Activated CD4-positive, alpha-beta T cell treated with anti-CD3 and anti-CD28 coated beads, Interleukin-2, amount 10 ng/mL, durations not matched to agents 24 days and 14 days (primary cell): ENCODE results near the gene TMEM52. TPM values are rescaled to one million over a fixed set of nuclear protein-coding genes. Genes with fewer than 3 reads are reported as not detected.

ENCODE experiments used
- DNase-seq: peaks from one replicate; pipeline ENCODE4 v3.0.0; 2022
- H3K27ac Mint-ChIP-seq: one replicate; pipeline ENCODE4 v1.8.0; 2022; ENCODE audit warnings: mild to moderate bottlenecking, mixed read lengths
- H3K27me3 Mint-ChIP-seq: one replicate; pipeline ENCODE4 v1.8.0; 2022; ENCODE audit warnings: mixed read lengths
- H3K36me3 Mint-ChIP-seq: one replicate; pipeline ENCODE4 v1.8.0; 2022; ENCODE audit warnings: low read depth, mild to moderate bottlenecking, mixed read lengths
- H3K4me1 Mint-ChIP-seq: one replicate; pipeline ENCODE4 v1.8.0; 2021; ENCODE audit warnings: mixed read lengths
- H3K4me3 Mint-ChIP-seq: one replicate; pipeline ENCODE4 v1.8.0; 2022; ENCODE audit warnings: mild to moderate bottlenecking, moderate library complexity, mixed read lengths
- H3K9me3 Mint-ChIP-seq: one replicate; pipeline ENCODE4 v1.8.0; 2021; ENCODE audit warnings: mixed read lengths
- intact Hi-C: fragments of 100-400 bp; cut with micrococcal nuclease; formaldehyde crosslinking; loops from one replicate; pipeline ENCODE4 v1.15.1; 2023
- total RNA-seq: library from RNA; stranded (reverse); gene quantifications from 2 replicates; pipeline ENCODE4 v1.2.3, GENCODE V29; 2022

Gene TMEM52
- total RNA-seq, 1 donor from 2014 or later = 3.1 TPM

DNA sequence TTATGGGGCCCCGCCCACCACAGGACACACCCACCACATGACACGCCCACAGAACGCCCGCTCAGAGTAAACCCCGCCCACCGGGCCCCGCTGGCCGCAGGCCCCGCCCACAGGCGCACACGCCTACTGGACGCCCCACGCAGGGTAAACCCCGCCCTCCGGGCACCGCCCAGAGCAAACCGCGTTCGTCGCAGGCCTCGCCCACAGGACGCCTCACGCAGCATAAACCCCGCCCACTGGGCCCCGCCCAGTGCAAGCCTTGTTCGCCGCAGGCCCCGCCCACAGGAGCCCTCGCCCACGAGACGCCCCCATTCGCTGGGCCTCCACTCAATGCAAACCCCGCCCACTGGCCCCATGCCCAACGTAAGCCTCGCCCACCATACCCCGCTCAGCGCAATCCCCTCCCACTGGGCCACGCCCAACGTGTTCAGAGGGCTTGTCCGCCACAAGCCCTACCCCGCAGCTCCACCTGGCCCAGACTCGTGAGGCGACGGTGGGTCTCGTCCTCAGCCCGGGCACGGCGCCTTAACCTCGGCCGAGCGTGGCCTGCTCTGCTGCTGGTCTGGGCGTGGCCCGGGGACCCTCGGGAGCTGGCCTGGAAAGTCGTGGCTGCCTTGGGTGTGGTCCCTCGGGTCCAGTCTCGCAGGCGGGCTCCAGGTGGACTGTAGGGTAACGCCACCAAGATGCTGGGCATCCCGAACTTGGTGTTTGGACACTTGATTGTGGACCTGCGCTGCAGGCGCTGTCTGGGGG, 401 bp upstream of the TMEM52 start:
- Mint-ChIP-seq H3K9me3 (no peaks in the 10 kb centered on the region), H3K27me3 (peaks cover 2% of the 10 kb centered on the region), H3K27ac (peak overlapping the region; percentile 70), H3K4me1 (peaks cover 3% of the 10 kb centered on the region), H3K4me3 (peak overlapping the region; percentile 79), H3K36me3 (no peaks in the 10 kb centered on the region)
- peak; percentile 100 for DNase-seq
- intact Hi-C loops = loop anchor here (1.0 to 5.0 kb wide), 3 partner anchors 10 to 668 kb away; partner anchors contain the start of gene PRXL2B

DNA sequence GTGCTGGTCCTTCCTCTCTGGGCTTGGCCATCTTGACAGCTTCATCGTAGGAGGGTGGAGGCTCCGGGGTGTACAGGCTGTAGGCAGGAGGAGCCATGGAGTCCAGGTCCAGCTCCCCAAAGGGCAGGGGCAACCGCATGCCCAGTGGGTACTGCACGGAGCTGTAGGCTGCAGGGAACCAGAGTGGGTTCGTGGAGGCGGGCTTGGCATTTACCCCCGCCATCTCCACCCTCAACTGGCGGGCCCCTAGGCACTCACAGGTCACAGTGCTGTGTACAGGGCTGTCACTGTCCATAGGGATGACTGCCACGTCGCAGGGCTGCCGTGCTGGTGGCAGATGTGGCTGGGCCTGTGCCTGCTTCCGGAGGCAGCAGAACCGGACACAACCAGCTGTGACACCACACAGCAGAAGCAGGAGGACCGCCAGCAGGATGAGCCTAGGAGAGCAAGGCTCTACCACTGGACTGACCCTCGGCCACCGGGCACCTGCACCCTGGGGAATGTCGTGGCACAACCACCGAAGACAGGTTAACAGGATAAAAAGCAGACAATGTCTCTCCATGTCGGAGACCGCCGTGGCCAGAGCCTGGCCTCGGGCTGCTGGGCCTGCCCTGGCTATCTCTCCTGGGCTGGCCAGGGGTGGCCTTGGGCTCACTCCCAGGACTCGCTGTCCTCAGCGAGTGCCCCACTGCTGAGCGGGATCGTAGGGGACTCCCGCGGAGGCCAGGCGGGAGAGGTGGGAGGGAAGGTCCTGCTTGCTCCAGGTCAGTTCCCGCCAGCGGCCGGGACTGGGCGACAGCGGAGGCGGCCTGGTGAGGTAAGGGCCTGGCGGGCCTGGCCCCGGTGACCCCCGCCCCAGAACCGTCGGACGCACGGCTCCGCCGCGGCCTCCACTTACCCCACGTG, 831 bp downstream of the TMEM52 start:
- Mint-ChIP-seq H3K9me3 (no peaks in the 10 kb centered on the region), H3K36me3 (no peaks in the 10 kb centered on the region), H3K4me3 (peak overlapping the region; percentile 55), H3K4me1 (peaks cover 3% of the 10 kb centered on the region), H3K27ac (no peak overlapping the region), H3K27me3 (peaks cover 2% of the 10 kb centered on the region)
- intact Hi-C loops = loop anchor here (5.0 kb wide), 1 partner anchor 669 kb away; the partner anchor contains the start of gene PRXL2B
- no peak for DNase-seq

DNA sequence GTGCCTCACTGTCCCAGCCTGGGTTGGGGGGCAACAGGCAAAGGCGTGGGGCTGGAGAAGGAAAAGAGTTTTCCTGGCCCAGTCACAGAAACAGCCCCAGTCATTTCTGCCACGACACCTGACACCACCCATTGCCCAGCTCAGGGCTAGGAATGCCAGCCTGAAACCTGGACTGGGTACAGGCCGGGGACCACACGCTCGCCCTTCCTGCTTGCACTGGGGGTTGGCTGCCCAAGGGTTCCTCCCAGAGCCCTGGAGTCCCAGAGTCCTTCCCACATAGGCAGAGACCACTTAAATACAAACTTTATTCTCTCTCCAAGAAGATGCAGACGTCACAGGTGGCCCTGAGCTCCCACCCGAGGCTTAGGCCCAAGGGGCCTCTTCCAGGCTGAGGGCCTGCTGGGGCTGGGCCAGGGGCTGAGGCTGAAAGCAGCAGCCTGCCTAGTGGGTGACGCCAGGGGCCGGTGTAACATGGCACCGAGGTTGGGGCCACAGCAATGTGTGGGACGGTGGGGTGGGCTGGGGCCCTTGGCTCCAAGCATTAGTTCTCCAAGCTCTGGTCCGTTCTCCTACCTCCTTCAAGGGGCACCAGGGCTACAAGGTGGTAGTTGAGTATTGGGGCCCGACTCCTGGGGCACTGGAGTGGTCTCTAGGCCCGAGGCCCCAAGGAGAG, 1.6 kb downstream of the TMEM52 start:
- no peak overlapping the region for H3K27ac Mint-ChIP-seq
- H3K4me3 Mint-ChIP-seq = peak overlapping the region; percentile 48
- H3K4me1 Mint-ChIP-seq = peaks cover 3% of the 10 kb centered on the region
- H3K27me3 Mint-ChIP-seq = peaks cover 2% of the 10 kb centered on the region
- no peaks in the 10 kb centered on the region for H3K9me3 Mint-ChIP-seq
- no peaks in the 10 kb centered on the region for H3K36me3 Mint-ChIP-seq
- DNase-seq = no peak
- intact Hi-C loops = loop anchor here (5.0 kb wide), 1 partner anchor 670 kb away; the partner anchor contains the start of gene PRXL2B

DNA sequence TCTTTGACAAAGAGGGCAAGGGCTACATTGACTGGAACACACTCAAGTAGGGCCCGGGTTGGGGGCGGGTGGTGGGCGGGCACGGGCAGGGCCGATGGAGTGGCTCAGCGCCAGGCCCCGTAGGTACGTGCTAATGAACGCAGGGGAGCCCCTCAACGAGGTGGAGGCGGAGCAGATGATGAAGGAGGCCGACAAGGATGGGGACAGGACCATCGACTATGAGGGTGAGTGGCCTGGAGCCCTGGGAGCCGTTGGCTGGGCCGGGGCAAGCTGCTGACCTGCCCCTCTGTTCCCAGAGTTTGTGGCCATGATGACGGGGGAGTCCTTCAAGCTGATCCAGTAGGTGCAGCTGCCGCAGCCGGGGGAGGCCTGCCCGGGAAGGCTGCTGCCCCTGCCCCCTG, 2.2 kb downstream of the TMEM52 start:
- H3K27me3 Mint-ChIP-seq = peaks cover 2% of the 10 kb centered on the region

DNA sequence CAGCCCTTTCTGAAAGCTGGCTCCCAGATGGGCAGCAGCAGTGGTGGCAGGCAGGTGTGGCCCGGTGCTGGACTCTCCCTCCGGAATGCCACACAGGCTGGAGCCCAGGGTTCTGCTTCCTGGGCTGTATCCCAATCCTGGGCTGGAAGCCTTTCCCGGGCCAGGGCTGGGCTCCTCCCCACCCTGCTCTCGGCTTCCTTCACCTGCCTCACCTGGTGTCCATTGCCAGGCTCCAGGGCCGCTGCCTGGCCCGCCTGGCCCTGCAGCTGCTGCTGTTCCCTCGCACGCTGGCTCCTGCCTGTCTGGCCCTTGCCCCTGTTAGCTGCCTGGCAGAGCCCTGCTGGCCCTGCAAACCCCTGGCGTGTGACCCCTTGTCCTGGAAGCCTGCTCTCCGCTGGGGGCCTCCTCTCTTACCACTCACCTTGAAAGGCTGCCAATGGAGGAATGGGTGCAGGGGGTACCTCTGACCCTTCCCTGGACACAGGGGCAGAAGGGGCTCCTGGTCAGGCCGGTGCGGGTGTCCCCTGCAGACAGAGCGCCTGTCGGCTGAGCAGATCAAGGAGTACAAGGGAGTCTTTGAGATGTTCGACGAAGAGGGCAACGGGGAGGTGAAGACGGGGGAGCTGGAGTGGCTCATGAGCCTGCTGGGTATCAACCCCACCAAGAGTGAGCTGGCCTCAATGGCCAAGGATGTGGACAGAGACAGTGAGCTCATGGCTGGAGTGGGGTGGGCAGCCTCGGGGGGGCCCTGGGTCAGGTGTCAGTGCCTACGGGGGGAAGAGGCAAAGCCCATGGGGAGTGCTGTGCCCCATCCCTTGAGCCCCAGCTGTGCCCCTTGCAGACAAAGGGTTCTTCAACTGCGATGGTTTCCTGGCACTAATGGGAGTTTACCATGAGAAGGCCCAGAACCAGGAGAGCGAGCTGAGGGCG, 2.9 kb downstream of the TMEM52 start:
- DNase-seq = no peak
- intact Hi-C loops = loop anchor here (5.0 kb wide), 1 partner anchor 671 kb away; the partner anchor contains the start of gene PRXL2B
- Mint-ChIP-seq H3K27me3 (peaks cover 5% of the 10 kb centered on the region), H3K27ac (no peak overlapping the region), H3K4me1 (peaks cover 3% of the 10 kb centered on the region), H3K36me3 (no peaks in the 10 kb centered on the region), H3K4me3 (no peak overlapping the region), H3K9me3 (no peaks in the 10 kb centered on the region)

More for the DNA sequence above, 2.2 kb downstream of the TMEM52 start:
- Mint-ChIP-seq H3K9me3 (no peaks in the 10 kb centered on the region), H3K27ac (no peak overlapping the region), H3K36me3 (no peaks in the 10 kb centered on the region), H3K4me1 (peaks cover 3% of the 10 kb centered on the region), H3K4me3 (no peak overlapping the region)
- intact Hi-C loops = loop anchor here (5.0 kb wide), 1 partner anchor 670 kb away; the partner anchor contains the start of gene PRXL2B
- DNase-seq = no peak

DNA sequence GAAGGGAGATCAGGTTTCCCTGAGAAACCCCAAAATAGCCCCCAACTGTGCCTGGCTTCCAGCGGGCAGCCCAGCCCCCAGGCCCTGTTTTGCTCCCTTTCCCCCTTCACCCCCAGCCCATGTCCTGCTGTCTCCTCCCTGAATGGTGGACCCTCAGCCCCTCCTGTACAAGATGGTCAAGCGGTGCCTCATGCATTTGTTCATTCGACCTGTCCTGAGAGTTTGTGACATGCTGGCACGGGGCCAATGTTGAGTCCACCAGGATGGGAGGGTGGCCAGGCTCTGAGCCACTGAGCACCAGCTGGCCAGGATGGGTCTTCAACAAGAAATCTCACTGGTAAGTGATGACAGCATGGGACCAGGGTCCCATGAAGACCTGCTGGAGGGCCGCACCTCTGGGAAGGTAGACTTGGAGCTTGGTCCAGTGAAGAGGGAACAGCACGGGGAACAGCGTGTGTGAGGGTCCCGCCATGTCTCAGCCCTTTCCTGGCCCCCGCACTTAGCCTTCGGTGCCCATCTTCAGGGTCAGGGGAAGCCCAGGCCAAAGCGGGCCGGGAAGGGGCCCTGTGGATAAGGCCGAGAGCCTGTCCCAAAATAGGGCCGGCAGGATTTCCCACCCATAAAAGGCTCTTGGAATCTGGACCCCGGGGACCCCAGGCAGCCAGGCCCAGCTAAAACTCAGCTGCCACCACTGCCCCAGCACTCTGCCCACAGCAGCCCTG, 3.9 kb downstream of the TMEM52 start, which contains the start of gene CALML6:
Gene CALML6 (plus strand): TSS at position 290 of the 722 bp plus-strand sequence. CDS start 21 bp downstream, at position 311.
- intact Hi-C loops = loop anchor here (5.0 kb wide), 1 partner anchor 672 kb away; the partner anchor contains the start of gene PRXL2B
- peaks cover 5% of the 10 kb centered on the region for H3K27me3 Mint-ChIP-seq
- H3K4me3 Mint-ChIP-seq = no peak within 1 kb of the TSS
- H3K4me1 Mint-ChIP-seq = peaks cover 3% of the 10 kb centered on the region
- no peak for DNase-seq
- H3K27ac Mint-ChIP-seq = no peak within 1 kb of the TSS
- H3K9me3 Mint-ChIP-seq = no peaks in the 10 kb centered on the region
- no peaks in the 10 kb centered on the region for H3K36me3 Mint-ChIP-seq

DNA sequence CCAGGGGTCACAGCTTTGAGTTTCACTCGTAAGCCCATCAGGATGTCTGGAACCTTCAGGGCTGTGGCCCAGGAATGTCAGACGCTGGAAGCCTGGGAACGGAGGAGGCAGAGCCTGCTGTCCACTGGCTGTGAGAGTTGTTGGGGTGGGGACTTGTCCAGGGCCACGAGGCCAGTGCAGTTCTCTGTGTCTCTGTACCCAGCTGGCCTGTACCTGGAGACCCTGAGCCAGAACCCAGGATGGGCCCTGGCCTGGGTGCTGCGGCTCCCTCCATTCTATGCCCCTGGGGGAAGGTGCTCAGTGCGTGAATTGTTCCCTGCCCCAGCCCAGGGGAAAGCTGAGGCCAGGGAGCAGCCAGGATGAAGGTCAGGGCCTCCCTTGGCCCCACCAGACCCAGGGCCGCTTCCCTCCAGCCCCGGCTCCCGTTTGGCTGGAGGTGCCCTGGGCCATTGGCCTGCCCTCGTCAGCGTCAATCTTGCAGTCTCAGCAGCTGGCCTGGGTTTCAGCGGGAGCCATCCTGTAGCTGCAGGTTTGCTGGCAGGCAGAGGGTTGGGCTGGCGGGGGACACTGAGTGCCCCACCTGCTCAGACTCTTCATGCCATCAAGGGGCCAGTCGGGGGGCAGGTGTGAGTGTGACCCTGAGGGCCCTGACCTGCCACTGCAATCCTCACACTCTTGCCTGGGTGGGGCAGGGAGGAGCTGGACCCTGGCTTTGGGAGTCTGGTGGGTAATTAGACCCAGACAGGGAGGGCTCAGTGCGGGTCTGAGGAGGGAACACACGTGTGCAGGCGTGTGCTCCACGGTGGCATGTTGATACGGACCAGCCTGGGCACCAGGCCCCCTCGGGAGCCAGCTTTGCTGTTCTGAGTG, 4.7 kb downstream of the TMEM52 start:
- Mint-ChIP-seq H3K4me1 (peaks cover 3% of the 10 kb centered on the region), H3K36me3 (no peaks in the 10 kb centered on the region), H3K27ac (no peak overlapping the region), H3K27me3 (peaks cover 5% of the 10 kb centered on the region), H3K4me3 (no peak overlapping the region), H3K9me3 (no peaks in the 10 kb centered on the region)
- intact Hi-C loops = no loop called here
- peak; percentile 56 for DNase-seq

DNA sequence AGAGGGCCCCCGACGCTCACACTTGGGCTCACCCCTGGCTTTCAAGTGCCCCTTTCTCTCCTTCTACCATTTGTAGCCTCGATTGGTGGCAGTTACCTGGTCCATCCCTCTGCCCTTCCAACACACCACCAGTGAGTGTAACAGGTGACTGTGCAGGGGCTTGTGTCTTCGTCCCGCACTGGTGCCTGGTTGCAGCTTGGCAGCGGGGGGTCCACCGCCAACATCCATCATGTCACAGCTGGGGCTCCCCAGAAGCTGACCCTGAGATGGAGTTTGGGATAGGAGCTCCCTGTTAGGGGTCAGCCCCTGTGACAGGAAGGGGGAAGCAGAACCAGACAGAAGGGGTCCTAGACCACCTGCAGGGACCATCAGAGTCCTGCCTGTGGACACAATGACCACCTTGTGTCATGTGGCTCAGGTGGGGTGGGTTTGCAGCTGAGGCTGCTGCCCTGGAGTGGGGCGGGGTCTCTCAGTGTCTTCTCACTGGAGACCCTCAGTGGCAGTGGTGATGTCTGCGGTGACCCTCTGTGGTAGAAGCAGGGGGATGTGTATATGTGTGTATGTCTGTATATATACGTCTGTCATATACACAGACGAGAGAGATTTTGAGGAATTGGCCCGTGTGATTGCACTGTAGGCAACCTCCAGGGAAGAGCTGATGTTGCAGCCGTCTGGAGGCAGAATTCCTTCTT, 7.6 kb downstream of the TMEM52 start:
- intact Hi-C loops = no loop called here
- Mint-ChIP-seq H3K27me3 (peaks cover 4% of the 10 kb centered on the region), H3K4me3 (peak overlapping the region; percentile 28), H3K36me3 (no peaks in the 10 kb centered on the region), H3K9me3 (no peaks in the 10 kb centered on the region), H3K4me1 (peaks cover 8% of the 10 kb centered on the region), H3K27ac (no peak overlapping the region)
- peak; percentile 54 for DNase-seq

DNA sequence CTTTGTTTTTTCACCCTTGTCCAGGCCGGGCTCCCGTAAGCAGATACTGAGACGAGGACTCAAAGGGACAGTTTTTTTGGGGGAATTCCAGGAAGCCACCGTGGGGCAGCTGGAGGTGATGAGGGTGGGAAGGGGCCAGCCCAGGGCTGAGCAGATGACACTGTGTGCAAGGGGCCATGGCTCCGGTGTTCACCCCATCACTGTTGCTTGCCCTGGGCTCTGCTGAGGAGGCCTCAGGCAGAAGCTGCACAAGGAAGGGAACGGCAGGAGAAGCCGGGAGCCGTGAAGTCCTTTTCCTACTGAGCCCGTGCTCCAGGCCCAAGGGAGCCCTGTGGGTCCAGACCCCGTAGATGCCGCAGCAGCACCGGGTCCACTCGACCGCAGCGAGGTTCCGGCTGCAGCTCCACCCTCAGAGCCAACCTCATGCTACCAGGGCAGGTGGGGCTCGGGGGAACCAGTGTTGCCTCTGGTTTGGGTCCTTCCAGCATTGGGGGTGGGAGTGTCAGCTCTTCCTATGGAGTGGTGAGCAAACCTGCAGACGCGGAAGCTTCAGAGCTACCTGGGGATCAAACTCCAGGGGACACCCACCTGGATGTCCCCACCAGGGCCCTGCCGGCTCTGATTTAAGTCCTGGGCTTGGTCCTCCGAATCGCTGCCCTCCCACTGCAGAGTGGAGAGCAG, 8.3 kb downstream of the TMEM52 start:
- Mint-ChIP-seq H3K4me3 (peak overlapping the region; percentile 85), H3K4me1 (peaks cover 12% of the 10 kb centered on the region), H3K9me3 (no peaks in the 10 kb centered on the region), H3K27me3 (peaks cover 4% of the 10 kb centered on the region), H3K27ac (no peak overlapping the region), H3K36me3 (no peaks in the 10 kb centered on the region)
- intact Hi-C loops = no loop called here
- no peak for DNase-seq

DNA sequence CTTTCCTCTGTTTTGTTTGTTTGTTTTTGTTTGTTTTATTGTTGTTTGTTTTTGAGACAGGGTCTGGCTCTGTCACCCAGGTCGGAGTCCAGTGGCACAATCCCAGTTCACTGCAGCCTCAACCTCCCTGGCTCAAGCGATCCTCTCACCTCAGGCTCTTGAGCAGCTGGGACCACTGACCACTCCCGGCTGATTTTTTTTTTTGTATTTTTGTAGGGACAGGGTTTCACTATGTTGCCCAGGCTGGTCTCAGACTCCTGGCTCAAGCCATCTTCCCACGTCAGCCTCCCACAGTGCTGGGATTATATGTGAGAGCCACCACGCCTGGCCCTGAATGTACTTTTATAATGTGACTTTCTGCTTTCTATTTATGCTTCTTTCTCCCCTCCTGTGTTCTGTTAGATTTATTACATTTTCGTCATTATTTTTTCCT, 9.0 kb downstream of the TMEM52 start:
- no peaks in the 10 kb centered on the region for H3K9me3 Mint-ChIP-seq
- intact Hi-C loops = no loop called here
- peaks cover 12% of the 10 kb centered on the region for H3K4me1 Mint-ChIP-seq
- H3K4me3 Mint-ChIP-seq = peak overlapping the region; percentile 85
- peak overlapping the region; percentile 88 for H3K27ac Mint-ChIP-seq
- no peak for DNase-seq
- H3K27me3 Mint-ChIP-seq = peaks cover 4% of the 10 kb centered on the region
- H3K36me3 Mint-ChIP-seq = no peaks in the 10 kb centered on the region

DNA sequence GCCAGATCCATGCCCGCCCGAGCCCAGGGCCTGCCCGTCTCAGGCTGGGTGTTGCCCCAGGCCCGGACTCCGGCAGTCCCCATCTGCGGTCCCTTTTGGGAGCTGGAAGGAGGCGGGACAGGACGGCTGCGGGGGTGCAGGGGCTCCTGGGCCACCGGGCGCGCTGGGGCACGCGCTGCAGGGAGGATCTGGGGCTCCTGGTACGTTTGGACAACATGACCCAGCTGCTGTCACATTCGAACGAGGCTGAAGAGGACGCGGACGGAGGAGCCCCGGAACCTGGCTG, 10.6 kb downstream of the TMEM52 start:
- intact Hi-C loops = loop anchor here (2.0 kb wide), 2 partner anchors 18 to 130 kb away; partner anchors contain the start of genes GNB1 and NADK
- DNase-seq = no peak
- Mint-ChIP-seq H3K27me3 (peaks cover 4% of the 10 kb centered on the region), H3K27ac (peak overlapping the region; percentile 74), H3K4me3 (peak overlapping the region; percentile 73), H3K36me3 (no peaks in the 10 kb centered on the region), H3K9me3 (no peaks in the 10 kb centered on the region), H3K4me1 (peaks cover 12% of the 10 kb centered on the region)
